OCI-LY7 (cell line): ENCODE data around the gene ROBO1.

Experiments
- CTCF ChIP-seq: fragments of 200-600 bp; sonication (generic); conservative IDR thresholded peaks from 2 replicates; pipeline ENCODE4 v1.5.1; 2014; ENCODE audit warnings: mild to moderate bottlenecking, antibody characterized with exemption, low read length, moderate library complexity, mixed read lengths
- EZH2phosphoT487 ChIP-seq: fragments of 200-600 bp; sonication (generic); IDR thresholded peaks from 2 replicates; pipeline ENCODE4 v1.6.1; 2018; ENCODE audit warnings: low read depth, borderline replicate concordance, mild to moderate bottlenecking, mixed run types, antibody characterized with exemption, low read length, moderate library complexity, mixed read lengths

GRCh38 chr3:78879295-78879860 lies 888.4 kb downstream of the ROBO1 start:
- TF ChIP-seq CTCF: no peak
- TF ChIP-seq EZH2phosphoT487: no peak
